ENCODE results near the gene ARL8A. TPM values are rescaled to one million over a fixed set of nuclear protein-coding genes. Genes with fewer than 3 reads are reported as not detected.
"Not testable (repeated sequence)": the region's sequence is repeated elsewhere in the genome, so short reads cannot be mapped to it uniquely, and the experiment has no call there.

The ARL8A gene
- total RNA-seq, 2 experiments from 2014 or later, result 62.4 to 63.8 TPM

- H3K36me3 Mint-ChIP-seq (ENCODE audit: low read depth); H3K4me3 Mint-ChIP-seq; POLR2A ChIA-PET; CTCF ChIA-PET; DNase-seq; H3K4me1 Mint-ChIP-seq; H3K27me3 Mint-ChIP-seq; H3K27ac Mint-ChIP-seq; H3K9me3 Mint-ChIP-seq: not testable (repeated sequence)
Measured at GRCh38 chr1:202111589-202111988, 32.9 kb downstream of the ARL8A start.

- CTCF ChIA-PET, result no interaction called here
- H3K36me3 Mint-ChIP-seq (ENCODE audit: low read depth), result no peaks in the 10 kb centered on the region
- no peaks in the 10 kb centered on the region for H3K4me1 Mint-ChIP-seq
- no peaks in the 10 kb centered on the region for H3K9me3 Mint-ChIP-seq
- H3K4me3 Mint-ChIP-seq, result no peak overlapping the region
- POLR2A ChIA-PET, result no interaction called here
- no peaks in the 10 kb centered on the region for H3K27me3 Mint-ChIP-seq
- no peak for DNase-seq
- no peak overlapping the region for H3K27ac Mint-ChIP-seq
Measured at GRCh38 chr1:202110977-202111376, 33.6 kb downstream of the ARL8A start.

- Mint-ChIP-seq H3K4me1 (no peaks in the 10 kb centered on the region), H3K9me3 (no peaks in the 10 kb centered on the region), H3K36me3 (ENCODE audit: low read depth) (no peaks in the 10 kb centered on the region), H3K27me3 (peaks cover 3% of the 10 kb centered on the region), H3K27ac (no peak overlapping the region), H3K4me3 (no peak overlapping the region)
- DNase-seq, result no peak
- CTCF ChIA-PET, result no interaction called here
- POLR2A ChIA-PET, result no interaction called here
Measured at GRCh38 chr1:202107801-202108731, 36.5 kb downstream of the ARL8A start.

GRCh38 chr1:202107321-202107761, 37.2 kb downstream of the ARL8A start:
- H3K9me3 Mint-ChIP-seq, result no peaks in the 10 kb centered on the region
- CTCF ChIA-PET, result interaction anchor here (1.3 kb wide), 1 partner anchor 211 kb away, joined by 3 read pairs; no protein-coding TSS in a partner anchor

DNA sequence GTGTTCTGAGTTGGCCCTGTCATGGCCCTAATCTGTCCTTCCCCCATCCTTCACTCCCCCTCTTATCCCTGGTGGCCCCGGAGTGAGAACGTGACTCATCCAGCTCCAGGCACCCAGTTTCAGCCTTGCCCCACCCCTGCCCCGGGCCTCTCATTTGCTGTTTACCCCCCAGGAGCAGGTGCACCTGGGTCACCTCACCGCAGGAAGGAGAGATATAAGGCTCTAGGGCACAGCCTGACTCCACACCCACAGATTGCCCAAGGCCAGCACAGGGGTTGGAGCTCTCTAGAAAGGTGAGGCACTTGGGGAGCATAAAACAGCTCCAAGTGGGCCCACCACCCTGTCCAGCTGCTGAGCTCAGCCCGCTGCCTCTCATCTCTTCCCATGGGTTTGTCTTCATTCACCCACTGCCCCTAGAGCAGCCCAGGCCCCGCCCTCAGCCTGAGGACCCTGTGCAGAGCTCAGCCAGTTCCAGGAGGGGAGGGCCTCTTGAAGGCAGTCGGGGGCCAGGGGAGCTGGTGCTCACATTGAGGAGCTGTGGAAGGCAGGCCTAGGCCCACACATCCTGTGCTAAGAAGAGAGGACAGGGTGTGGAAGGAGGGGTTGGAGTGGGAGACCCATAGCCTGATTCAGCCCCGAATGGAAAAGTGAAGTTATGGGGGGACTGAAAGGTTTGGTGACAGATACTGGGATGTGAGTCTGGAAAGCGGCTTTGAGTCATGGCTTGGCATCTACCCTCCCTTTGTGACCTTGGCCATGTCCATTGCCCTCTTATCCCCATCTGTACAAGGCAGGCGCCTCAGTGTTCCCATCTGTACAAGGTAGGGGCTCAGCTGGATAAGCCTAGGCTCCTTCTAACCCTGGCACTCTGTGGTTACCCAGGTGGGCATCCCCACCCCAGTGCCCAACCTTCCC, 37.9 kb downstream of the ARL8A start:
- Mint-ChIP-seq H3K4me3 (no peak overlapping the region), H3K36me3 (ENCODE audit: low read depth) (no peaks in the 10 kb centered on the region), H3K9me3 (no peaks in the 10 kb centered on the region), H3K27ac (no peak overlapping the region), H3K4me1 (no peaks in the 10 kb centered on the region), H3K27me3 (peaks cover 3% of the 10 kb centered on the region)
- ChIA-PET POLR2A (no interaction called here), CTCF (interaction anchor here (1.3 kb wide), 1 partner anchor 211 kb away, joined by 3 read pairs; no protein-coding TSS in a partner anchor)
- no peak for DNase-seq

More at GRCh38 chr1:202107321-202107761, 37.2 kb downstream of the ARL8A start:
- Mint-ChIP-seq H3K27me3 (peaks cover 3% of the 10 kb centered on the region), H3K4me3 (no peak overlapping the region), H3K4me1 (no peaks in the 10 kb centered on the region), H3K27ac (no peak overlapping the region), H3K36me3 (ENCODE audit: low read depth) (no peaks in the 10 kb centered on the region)
- POLR2A ChIA-PET, result no interaction called here
- no peak for DNase-seq

DNA sequence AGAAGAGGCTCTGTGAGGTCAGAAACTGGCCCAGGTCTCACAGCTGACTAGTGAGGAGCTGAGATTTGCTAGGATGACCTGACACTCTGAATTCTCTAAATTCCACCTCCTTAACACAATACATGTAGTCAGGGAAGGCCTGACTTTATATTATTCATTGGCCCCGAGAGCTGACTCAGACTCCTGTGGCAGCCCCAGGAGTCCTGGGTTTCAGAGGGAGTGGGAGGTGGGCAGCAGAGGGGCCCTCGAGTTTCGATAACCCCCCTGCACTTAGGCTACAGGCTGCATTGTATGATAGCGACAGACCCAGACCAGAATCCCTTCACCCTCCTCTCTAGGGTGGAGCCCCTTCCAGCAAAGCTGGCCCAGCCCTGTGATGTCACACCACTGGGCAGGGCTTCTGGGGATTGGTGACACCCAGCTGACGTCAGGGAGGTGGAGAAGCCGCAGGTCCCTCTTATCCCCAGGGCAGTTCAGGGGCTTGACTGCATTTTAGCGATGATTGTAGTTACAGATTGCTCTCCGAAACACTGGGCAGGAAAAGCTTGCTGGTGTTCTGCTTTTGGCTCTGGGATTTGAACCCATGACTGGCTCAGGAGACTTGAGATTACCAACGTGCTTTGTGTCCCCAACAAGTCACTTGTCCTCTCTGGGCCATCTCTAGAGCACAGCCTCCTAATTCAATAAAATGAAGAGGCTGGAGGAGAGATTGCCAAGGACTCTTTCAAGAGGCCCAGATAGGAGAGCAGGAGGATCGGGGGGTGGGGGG, 38.8 kb downstream of the ARL8A start:
- ChIA-PET CTCF (no interaction called here), POLR2A (no interaction called here)
- no peaks in the 10 kb centered on the region for H3K9me3 Mint-ChIP-seq
- no peak for DNase-seq
- H3K4me1 Mint-ChIP-seq, result no peaks in the 10 kb centered on the region
- H3K4me3 Mint-ChIP-seq, result no peak overlapping the region
- no peak overlapping the region for H3K27ac Mint-ChIP-seq
- peaks cover 3% of the 10 kb centered on the region for H3K27me3 Mint-ChIP-seq
- H3K36me3 Mint-ChIP-seq (ENCODE audit: low read depth), result no peaks in the 10 kb centered on the region

- H3K4me3 Mint-ChIP-seq, result no peak overlapping the region
- CTCF ChIA-PET, result no interaction called here
- DNase-seq, result no peak
- H3K4me1 Mint-ChIP-seq, result no peaks in the 10 kb centered on the region
- no peak overlapping the region for H3K27ac Mint-ChIP-seq
- H3K9me3 Mint-ChIP-seq, result no peaks in the 10 kb centered on the region
- POLR2A ChIA-PET, result no interaction called here
- no peaks in the 10 kb centered on the region for H3K36me3 Mint-ChIP-seq (ENCODE audit: low read depth)
- peaks cover 3% of the 10 kb centered on the region for H3K27me3 Mint-ChIP-seq
Measured at GRCh38 chr1:202104073-202104472, 40.5 kb downstream of the ARL8A start.

DNA sequence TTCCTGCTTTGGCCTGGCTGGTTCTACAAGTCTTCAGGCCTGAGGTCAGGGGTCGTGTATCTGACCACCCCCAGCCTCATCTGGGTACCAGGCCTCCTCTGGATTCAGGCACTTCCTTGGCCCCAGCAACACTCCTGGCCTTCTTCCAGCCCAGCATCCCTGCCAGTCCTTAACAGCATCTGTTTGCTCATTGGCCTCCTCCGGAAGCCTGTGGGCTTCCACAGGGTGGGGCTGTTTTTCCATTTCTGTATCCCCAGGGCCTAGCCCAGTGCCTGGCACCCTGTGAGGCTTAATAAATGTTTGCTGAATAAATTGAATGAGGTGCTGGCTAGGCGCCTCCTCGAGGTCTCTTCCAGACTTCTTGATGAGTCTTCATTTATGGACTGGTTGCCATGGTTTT, 43.4 kb downstream of the ARL8A start:
- Mint-ChIP-seq H3K4me3 (no peak overlapping the region), H3K27ac (no peak overlapping the region), H3K9me3 (no peaks in the 10 kb centered on the region), H3K36me3 (ENCODE audit: low read depth) (no peaks in the 10 kb centered on the region), H3K4me1 (no peaks in the 10 kb centered on the region), H3K27me3 (peaks cover 3% of the 10 kb centered on the region)
- DNase-seq, result no peak
- ChIA-PET CTCF (no interaction called here), POLR2A (no interaction called here)

GRCh38 chr1:202093858-202094257, 50.7 kb downstream of the ARL8A start:
- Mint-ChIP-seq H3K4me1 (no peaks in the 10 kb centered on the region), H3K27ac (no peak overlapping the region), H3K9me3 (no peaks in the 10 kb centered on the region), H3K4me3 (no peak overlapping the region), H3K27me3 (peaks cover 6% of the 10 kb centered on the region), H3K36me3 (ENCODE audit: low read depth) (no peaks in the 10 kb centered on the region)
- ChIA-PET POLR2A (no interaction called here), CTCF (no interaction called here)
- no peak for DNase-seq

DNA sequence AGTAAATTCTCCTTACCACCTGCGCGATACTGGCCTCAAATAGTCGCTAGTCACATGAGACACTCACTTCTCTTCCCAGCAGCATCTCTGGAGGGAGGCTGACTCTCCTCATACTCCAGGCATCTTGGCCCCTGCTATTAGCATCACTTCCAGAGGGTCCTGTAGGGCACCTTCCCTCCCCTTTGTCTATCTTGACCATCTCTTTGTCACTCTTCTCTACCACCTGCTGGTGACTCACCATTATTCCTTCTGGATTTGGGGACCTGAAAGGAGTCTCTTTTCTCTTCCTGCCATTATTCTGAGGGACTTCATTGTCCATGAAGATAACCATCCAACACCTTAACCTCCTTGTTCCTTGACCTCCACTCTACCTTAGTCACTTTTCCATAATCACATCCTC, 53.5 kb downstream of the ARL8A start:
- no peak overlapping the region for H3K4me3 Mint-ChIP-seq
- POLR2A ChIA-PET, result no interaction called here
- CTCF ChIA-PET, result no interaction called here

DNA sequence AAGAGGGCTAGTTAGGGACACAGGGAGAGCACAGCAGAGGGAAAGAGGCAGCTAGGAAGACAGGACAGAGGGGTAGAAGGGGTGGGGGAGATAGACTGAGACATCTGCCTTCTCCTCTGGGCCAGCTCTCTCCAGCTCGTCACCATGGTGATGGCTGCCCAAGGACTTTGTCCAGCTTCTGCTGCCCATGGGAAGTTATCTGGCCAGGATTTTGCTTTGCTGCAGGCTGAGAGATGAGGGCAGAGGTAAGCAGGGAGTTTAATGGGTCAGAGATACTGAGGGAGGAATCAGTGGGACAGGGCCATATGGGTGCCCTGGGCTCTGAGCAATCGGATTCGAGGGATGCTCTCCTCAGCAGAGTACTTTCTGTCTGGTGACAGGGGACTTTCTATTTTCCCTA, 56.3 kb downstream of the ARL8A start:
- no peaks in the 10 kb centered on the region for H3K4me1 Mint-ChIP-seq
- POLR2A ChIA-PET, result no interaction called here
- no peak overlapping the region for H3K27ac Mint-ChIP-seq
- H3K36me3 Mint-ChIP-seq (ENCODE audit: low read depth), result no peaks in the 10 kb centered on the region
- no peak overlapping the region for H3K4me3 Mint-ChIP-seq
- no peak for DNase-seq
- peaks cover 6% of the 10 kb centered on the region for H3K27me3 Mint-ChIP-seq
- no peaks in the 10 kb centered on the region for H3K9me3 Mint-ChIP-seq
- CTCF ChIA-PET, result no interaction called here

More for the DNA sequence above, 53.5 kb downstream of the ARL8A start:
- H3K4me1 Mint-ChIP-seq, result no peaks in the 10 kb centered on the region
- peaks cover 6% of the 10 kb centered on the region for H3K27me3 Mint-ChIP-seq
- no peaks in the 10 kb centered on the region for H3K36me3 Mint-ChIP-seq (ENCODE audit: low read depth)
- DNase-seq, result no peak
- H3K27ac Mint-ChIP-seq, result no peak overlapping the region
- H3K9me3 Mint-ChIP-seq, result no peaks in the 10 kb centered on the region

DNA sequence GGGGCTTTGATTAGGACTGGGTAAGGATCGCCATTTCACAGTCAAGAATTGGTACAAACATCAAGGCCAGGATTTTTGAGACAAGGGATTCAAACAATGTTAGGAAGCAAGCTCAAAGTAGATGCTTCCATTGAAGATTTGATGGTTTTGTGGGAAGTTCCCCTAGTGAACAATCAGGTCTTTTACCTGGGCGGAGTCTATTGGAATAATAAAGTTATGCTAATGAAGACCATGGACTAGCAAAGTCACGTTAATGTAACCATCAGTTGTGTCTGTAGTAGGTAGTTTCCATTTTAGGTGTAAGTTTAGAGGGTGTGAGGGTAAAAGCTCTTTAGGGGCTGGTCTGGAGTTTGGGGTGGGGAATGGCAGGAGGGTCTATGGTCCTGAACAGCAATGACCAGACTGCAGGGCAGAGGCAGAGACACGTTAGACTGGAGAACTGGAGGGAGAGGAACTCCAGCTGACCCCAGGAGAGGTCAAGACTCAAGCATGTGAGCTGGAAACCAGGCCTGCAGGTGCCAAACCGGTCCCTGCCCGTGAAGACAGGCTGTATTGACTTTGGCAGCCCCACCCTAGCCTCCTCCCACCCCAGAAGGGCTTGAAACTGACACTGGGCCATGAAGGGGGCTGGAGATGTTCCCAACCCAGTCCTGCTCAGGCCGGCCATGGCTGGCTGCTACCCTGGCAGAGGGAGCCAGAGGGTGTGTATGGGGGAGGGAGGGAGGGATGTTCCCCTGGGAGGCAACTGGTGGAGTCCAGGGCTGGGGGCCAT, 57.8 kb downstream of the ARL8A start:
- Mint-ChIP-seq H3K27ac (no peak overlapping the region), H3K9me3 (no peaks in the 10 kb centered on the region), H3K36me3 (ENCODE audit: low read depth) (no peaks in the 10 kb centered on the region), H3K4me1 (no peaks in the 10 kb centered on the region), H3K4me3 (no peak overlapping the region), H3K27me3 (peaks cover 6% of the 10 kb centered on the region)
- POLR2A ChIA-PET, result no interaction called here
- DNase-seq, result no peak
- CTCF ChIA-PET, result no interaction called here

All from activated CD4-positive, alpha-beta memory T cell treated with anti-CD3 and anti-CD28 coated beads, Interleukin-2, amount 10 ng/mL, durations not matched to agents 7 days and 5 days (primary cell).